GM12873 (cell line): ENCODE measurements around the gene CNOT6.
A peak's percentile ranks its signal among the peaks of the same experiment; 100 is the strongest.

Source experiments
- TF ChIP-seq, protein P1 (sequence below): IDR thresholded peaks from 2 replicates; pipeline ENCODE4 v1.5.1; 2012; ENCODE audit warnings: low read depth, mild to moderate bottlenecking, moderate library complexity, low read length, control low read depth; ENCODE audit not compliant: insufficient read depth; ENCODE audit errors: missing control alignments

The CNOT6 gene

DNA sequence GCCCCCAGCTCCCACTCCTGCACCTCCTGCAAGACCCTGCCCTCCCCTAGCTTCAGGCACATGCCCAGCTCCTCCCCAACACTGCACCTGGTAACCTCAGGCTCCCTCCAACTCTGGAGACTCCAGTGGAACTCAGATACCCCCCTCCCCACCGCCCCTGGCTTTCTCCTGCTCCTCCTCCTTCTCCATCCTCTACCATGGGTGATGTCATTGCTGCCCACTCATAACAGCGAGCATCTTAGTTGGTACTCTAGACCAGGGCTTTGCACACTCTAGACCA is 24.7 kb upstream of the CNOT6 start:
- TF ChIP-seq, protein P1, sequence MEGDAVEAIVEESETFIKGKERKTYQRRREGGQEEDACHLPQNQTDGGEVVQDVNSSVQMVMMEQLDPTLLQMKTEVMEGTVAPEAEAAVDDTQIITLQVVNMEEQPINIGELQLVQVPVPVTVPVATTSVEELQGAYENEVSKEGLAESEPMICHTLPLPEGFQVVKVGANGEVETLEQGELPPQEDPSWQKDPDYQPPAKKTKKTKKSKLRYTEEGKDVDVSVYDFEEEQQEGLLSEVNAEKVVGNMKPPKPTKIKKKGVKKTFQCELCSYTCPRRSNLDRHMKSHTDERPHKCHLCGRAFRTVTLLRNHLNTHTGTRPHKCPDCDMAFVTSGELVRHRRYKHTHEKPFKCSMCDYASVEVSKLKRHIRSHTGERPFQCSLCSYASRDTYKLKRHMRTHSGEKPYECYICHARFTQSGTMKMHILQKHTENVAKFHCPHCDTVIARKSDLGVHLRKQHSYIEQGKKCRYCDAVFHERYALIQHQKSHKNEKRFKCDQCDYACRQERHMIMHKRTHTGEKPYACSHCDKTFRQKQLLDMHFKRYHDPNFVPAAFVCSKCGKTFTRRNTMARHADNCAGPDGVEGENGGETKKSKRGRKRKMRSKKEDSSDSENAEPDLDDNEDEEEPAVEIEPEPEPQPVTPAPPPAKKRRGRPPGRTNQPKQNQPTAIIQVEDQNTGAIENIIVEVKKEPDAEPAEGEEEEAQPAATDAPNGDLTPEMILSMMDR, result no peak

DNA sequence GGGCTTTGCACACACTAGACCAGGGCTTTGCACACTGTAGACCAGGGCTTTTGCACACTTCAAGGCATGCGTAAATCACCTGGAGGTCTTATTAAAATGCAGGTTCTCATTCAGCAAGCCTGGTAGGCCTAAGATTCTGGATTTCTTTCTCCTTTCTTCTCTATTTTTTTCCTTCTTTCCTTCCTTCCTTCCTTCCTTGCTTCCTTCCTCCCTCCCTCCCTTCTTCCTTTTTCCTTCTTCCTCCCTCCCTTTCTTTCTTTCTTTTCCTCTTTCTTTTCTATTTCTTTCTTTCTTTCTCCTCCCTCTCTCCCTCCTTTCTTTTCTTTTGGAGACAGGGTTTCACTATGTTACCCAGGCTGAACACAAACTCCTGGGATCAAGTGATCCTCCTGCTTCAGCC is 24.3 kb upstream of the CNOT6 start:
- TF ChIP-seq, protein P1, result no peak

DNA sequence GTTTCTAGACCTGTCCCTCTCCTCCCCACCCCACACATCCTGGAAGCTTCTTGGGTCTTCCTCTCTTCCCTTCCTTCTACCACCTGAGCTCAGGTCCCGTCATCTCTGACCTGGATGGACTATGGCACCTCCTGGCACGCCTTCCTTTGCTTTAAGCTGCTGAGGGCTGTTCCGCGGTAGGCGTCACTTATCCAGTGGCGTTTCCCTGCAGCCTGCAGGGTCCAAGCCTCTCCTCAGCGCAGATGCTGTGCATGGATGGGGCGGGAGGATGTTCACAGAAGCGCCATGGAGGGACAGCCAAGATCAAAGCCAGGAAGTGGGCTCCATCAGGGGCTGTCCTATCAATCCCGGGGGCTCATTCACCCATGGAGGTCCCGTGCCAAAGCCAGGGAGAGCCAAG is 23.8 kb upstream of the CNOT6 start:
- TF ChIP-seq, protein P1, result no peak

DNA sequence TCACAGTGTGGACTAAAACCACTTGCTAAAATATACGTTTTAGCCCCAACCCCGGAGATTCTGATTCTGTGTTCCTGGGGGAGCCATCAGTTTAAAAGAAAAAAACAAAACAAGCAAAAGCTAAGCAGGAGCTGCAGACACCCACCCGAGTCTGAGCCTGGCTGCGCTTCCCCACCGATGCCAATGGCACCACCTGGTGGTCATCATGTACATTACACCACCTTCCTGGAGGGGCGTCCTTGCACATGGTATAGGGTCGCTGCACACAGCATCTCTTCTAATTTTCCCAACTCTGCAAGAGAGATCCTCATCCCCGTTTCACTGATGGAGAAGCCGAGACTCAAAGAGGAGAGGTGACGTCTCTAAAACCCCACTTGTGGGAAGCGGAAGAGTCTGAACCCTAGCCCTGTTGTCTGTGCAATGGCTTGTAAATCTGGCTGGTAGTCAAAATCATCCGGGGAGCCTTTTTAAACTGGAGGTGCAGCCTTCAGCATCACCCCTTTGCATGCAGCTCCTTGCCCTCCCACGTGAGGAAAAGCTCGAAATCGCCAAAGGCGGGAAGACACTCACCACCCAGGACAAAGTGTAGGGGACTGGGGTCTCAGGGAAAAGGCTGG is 23.1 kb upstream of the CNOT6 start:
- TF ChIP-seq, protein P1, result peak; percentile 95

DNA sequence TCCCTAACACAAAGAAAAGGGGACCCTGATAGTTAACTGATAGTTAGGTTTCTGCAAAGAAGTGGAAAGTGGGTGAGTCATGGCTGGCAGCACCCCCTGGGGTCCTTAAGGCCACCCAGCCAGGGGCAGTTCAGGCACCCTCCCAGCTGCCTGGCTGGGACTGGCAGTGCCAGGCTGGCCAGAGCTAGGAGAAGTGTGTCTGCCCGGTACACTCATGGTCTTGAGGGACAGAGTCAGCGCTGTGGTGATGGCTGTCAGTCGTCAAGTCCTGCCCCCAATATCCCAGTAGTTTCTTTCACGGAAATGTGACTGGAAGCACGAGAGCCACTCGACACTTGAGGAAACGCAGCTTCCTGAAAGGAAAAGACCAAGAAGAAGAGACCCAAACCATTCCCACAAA is 22.3 kb upstream of the CNOT6 start:
- TF ChIP-seq, protein P1, result no peak

DNA sequence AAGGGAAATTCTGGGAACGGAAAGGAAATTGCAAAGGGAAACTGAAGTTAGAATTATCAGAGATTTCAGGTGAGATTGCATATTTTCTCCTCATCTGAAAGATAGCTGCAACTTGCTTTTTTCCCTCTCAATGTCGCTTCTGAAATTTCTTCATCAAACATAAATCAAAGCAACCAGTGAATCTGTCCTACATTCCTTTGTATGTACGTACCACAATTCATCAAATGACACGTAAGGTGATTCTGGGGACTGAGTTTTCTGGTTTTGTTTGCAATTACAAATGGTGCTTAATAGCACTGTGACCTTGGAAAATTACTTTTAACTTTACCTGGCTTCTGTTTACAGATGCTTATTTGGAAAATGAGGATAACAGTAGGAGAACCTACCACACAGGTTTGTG is 21.9 kb upstream of the CNOT6 start:
- TF ChIP-seq, protein P1, result no peak

DNA sequence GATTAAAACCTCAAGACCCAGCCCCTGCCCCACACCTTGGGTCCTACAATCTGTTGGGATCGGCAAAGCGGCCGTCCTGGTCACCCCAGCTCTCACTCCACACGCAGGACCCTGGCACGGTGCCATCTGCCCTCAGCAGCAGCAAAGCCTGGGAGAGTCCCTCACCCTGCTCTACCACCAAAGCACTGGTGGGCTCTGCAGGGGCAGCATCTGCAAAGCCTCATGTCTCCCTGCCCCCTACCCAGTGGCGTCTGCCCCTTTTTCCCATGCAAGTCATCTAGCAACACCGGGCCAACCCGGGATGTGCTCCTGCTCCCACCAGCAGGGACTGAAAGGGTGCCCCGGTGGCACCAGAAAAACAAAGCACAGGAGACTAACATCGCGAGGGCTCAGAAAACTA is 19.6 kb upstream of the CNOT6 start:
- TF ChIP-seq, protein P1, result no peak
